Measurements from ENCODE around the gene NUCB2.

DNA sequence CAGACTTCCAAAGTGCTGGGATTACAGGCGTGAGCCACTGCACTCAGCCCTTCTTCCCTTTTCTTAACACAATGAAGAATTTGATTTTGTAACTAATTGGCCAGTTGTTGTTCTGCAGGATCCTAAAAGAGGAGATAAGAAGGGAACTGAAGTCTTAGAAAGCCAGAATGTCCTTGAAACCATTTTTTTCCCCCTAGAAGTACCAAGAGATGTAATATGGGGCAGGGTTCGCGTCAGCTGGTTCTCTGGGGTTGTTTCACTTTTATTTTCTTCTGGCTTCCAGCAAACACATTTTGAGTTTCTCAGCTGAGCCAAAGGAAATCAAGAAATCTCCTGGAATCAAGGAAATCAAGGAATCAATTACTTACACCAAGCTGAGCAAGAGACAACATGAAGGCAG is 7.6 kb upstream of the NUCB2 start:
- TF ChIP-seq, protein P1, sequence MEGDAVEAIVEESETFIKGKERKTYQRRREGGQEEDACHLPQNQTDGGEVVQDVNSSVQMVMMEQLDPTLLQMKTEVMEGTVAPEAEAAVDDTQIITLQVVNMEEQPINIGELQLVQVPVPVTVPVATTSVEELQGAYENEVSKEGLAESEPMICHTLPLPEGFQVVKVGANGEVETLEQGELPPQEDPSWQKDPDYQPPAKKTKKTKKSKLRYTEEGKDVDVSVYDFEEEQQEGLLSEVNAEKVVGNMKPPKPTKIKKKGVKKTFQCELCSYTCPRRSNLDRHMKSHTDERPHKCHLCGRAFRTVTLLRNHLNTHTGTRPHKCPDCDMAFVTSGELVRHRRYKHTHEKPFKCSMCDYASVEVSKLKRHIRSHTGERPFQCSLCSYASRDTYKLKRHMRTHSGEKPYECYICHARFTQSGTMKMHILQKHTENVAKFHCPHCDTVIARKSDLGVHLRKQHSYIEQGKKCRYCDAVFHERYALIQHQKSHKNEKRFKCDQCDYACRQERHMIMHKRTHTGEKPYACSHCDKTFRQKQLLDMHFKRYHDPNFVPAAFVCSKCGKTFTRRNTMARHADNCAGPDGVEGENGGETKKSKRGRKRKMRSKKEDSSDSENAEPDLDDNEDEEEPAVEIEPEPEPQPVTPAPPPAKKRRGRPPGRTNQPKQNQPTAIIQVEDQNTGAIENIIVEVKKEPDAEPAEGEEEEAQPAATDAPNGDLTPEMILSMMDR (conservative IDR thresholded peaks at IDR 0.05 in 1 of 2, IDR thresholded peaks at IDR 0.05 in 1 of 2; ENCODE audit: low read depth in 1 of 2, low read length in 2 of 2): no peak
- TF ChIP-seq EZH2 (IDR thresholded peaks at IDR 0.05; ENCODE audit: low read length, missing control alignments): no peak
